ENCODE data around the gene HES5. TPM values are rescaled to one million over a fixed set of nuclear protein-coding genes. Genes with fewer than 3 reads are reported as not detected.

Gene HES5
- total RNA-seq, 1 experiment from 2014 or later: not detected

- no peak overlapping the region for H2BK120ac ChIP-seq (ENCODE audit: low read depth, low read length, poor library complexity, severe bottlenecking)
- no peak overlapping the region for H3T11ph ChIP-seq (ENCODE audit: low read length)
- no peak overlapping the region for H2BK15ac ChIP-seq (ENCODE audit: low read depth, low read length)
- H2BK12ac ChIP-seq (ENCODE audit: insufficient read length, low read depth, low read length): no peak overlapping the region
- peaks cover 3% of the 10 kb centered on the region for H4K20me1 ChIP-seq (ENCODE audit: control insufficient read depth, insufficient read depth, insufficient read length)
- Mint-ChIP-seq H3K9me3 (no peaks in the 10 kb centered on the region), H3K36me3 (ENCODE audit: insufficient read depth in 1 of 3, low read depth in 3 of 3) (peaks cover 28 to 52% (median 44%) of the 10 kb centered on the region in 3 experiments), H3K27ac (no peak overlapping the region), H3K27me3 (ENCODE audit: low read depth) (no peaks in the 10 kb centered on the region), H3K4me1 (peaks cover 8 to 12% of the 10 kb centered on the region in 2 experiments), H3K4me3 (no peak overlapping the region)
- H4K8ac ChIP-seq (replicated peaks; ENCODE audit: insufficient read length, low read depth, low read length): no peak overlapping the region
- peaks cover 12% of the 10 kb centered on the region for H3K79me1 ChIP-seq (ENCODE audit: insufficient read depth, low read depth, low read length, poor library complexity, severe bottlenecking)
- H3K23ac ChIP-seq (ENCODE audit: insufficient read length, low read depth, low read length): no peak overlapping the region
- WGBS (ENCODE audit: extremely low coverage, insufficient read length, low lambda C conversion rate): no CpG with 5 or more reads among the region's 30 CpGs
- H2AK5ac ChIP-seq (ENCODE audit: insufficient read length, low read length): no peak overlapping the region
- no peaks in the 10 kb centered on the region for H3K9me3 ChIP-seq (ENCODE audit: control insufficient read depth, low read depth, low read length)
- no peak for DNase-seq
- no peak overlapping the region for H3K18ac ChIP-seq (ENCODE audit: insufficient read length, low read depth, low read length)
- no peak overlapping the region for H3K27ac ChIP-seq (ENCODE audit: insufficient read length, low read depth, low read length)
- H3K4ac ChIP-seq (ENCODE audit: low read depth, low read length): no peak overlapping the region
- no peaks in the 10 kb centered on the region for H3K27me3 ChIP-seq (ENCODE audit: insufficient read depth, low read length)
- H3K9ac ChIP-seq (ENCODE audit: extremely low read depth, insufficient read length, low read length): no peak overlapping the region
- H3K23me2 ChIP-seq (ENCODE audit: insufficient read length, low read depth, low read length, poor library complexity, severe bottlenecking): no peaks in the 10 kb centered on the region
- no peak overlapping the region for H4K5ac ChIP-seq (ENCODE audit: insufficient read length, low read depth, low read length)
- H3K14ac ChIP-seq (ENCODE audit: insufficient read depth, low read length): no peak overlapping the region
- no peak overlapping the region for H3K56ac ChIP-seq (ENCODE audit: insufficient read length, low read depth, low read length)
- H3K4me2 ChIP-seq (ENCODE audit: insufficient read depth, insufficient read length, low read length): no peak overlapping the region
- no peak overlapping the region for H2BK20ac ChIP-seq (ENCODE audit: low read depth, low read length, poor library complexity, severe bottlenecking)
- H3K4me1 ChIP-seq (ENCODE audit: insufficient read depth, low read length): peaks cover 2% of the 10 kb centered on the region; the same call in 1 of the 2 replicates
- H3K79me2 ChIP-seq (ENCODE audit: insufficient read depth, low read length): peaks cover 17% of the 10 kb centered on the region; the same call in 1 of the 2 replicates
- no peak overlapping the region for H2BK5ac ChIP-seq (ENCODE audit: insufficient read length, low read length)
- no peak overlapping the region for H2AFZ ChIP-seq (ENCODE audit: low read length)
- no peak overlapping the region for H4K91ac ChIP-seq (ENCODE audit: insufficient read length, low read depth, low read length)
- TF ChIP-seq, protein P1, sequence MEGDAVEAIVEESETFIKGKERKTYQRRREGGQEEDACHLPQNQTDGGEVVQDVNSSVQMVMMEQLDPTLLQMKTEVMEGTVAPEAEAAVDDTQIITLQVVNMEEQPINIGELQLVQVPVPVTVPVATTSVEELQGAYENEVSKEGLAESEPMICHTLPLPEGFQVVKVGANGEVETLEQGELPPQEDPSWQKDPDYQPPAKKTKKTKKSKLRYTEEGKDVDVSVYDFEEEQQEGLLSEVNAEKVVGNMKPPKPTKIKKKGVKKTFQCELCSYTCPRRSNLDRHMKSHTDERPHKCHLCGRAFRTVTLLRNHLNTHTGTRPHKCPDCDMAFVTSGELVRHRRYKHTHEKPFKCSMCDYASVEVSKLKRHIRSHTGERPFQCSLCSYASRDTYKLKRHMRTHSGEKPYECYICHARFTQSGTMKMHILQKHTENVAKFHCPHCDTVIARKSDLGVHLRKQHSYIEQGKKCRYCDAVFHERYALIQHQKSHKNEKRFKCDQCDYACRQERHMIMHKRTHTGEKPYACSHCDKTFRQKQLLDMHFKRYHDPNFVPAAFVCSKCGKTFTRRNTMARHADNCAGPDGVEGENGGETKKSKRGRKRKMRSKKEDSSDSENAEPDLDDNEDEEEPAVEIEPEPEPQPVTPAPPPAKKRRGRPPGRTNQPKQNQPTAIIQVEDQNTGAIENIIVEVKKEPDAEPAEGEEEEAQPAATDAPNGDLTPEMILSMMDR (conservative IDR thresholded peaks at IDR 0.05): no peak
Measured at GRCh38 chr1:2519729-2520128, 10.3 kb downstream of the HES5 start.
